AG04450 (cell line): Measurements from ENCODE around the gene SLCO2B1. TPM values are rescaled to one million over a fixed set of nuclear protein-coding genes. Genes with fewer than 3 reads are reported as not detected.

Source experiments
- CTCF ChIA-PET: fragments of 300-600, 350-600 bp; formaldehyde crosslinking; extraction: SDS; loops from one replicate; lab custom pipeline; 2022; ENCODE audit warnings: antibody characterized with exemption, inconsistent platforms; lab: Charles Lee
- POLR2A ChIA-PET: fragments of 350-600 bp; formaldehyde crosslinking; extraction: SDS; loops from one replicate; lab custom pipeline; 2021; ENCODE audit warnings: antibody characterized with exemption, inconsistent platforms; lab: Yijun Ruan, JAX
- DNase-seq: peaks from one replicate; pipeline ENCODE4 v3.0.0-alpha.2; 2011; ENCODE audit warnings: low read depth, low spot score
- H3K27ac ChIP-seq: one replicate; pipeline ENCODE4 v1.5.1; 2012; ENCODE audit warnings: low read depth, low read length, control low read depth
- H3K27me3 ChIP-seq: one replicate; pipeline ENCODE4 v1.6.0; 2012; ENCODE audit warnings: low read length; ENCODE audit not compliant: control insufficient read depth, insufficient read depth
- H3K4me3 ChIP-seq: 2 replicates; pipeline ENCODE4 v1.5.1; 2011; ENCODE audit warnings: mild to moderate bottlenecking, low read depth, low read length, control low read depth
- H3K9me3 ChIP-seq: 2 replicates; pipeline ENCODE4 v1.5.1; 2012; ENCODE audit warnings: low read length; ENCODE audit not compliant: control insufficient read depth, insufficient read depth
- CTCF ChIP-seq: IDR thresholded peaks from 2 replicates; pipeline ENCODE4 v1.5.1; 2011; ENCODE audit warnings: low read depth, low read length, control low read depth, inconsistent platforms
- polyA plus RNA-seq: library from polyadenylated mRNA; depleted of rRNA; stranded (reverse); fragments of >200 nt; gene quantifications from 2 replicates; pipeline ENCODE4 v1.2.3, GENCODE V29; 2011

Gene SLCO2B1
- polyA plus RNA-seq, 1 experiment = not detected

- no peak for DNase-seq
- no peak overlapping the region for H3K27ac ChIP-seq
- peaks cover 44% of the 10 kb centered on the region for H3K27me3 ChIP-seq
- ChIA-PET POLR2A (no interaction called here), CTCF (interaction anchor here (1.0 to 1.3 kb wide), 2 partner anchors 11 to 171 kb away, joined by 3 to 4 read pairs; no protein-coding TSS in a partner anchor)
- no peak for TF ChIP-seq CTCF
- H3K9me3 ChIP-seq = no peaks in the 10 kb centered on the region; the same call in 1 of the 2 replicates
- H3K4me3 ChIP-seq = no peak overlapping the region
Measured at GRCh38 chr11:75193711-75194110, 42.8 kb downstream of the SLCO2B1 start.

- Histone ChIP-seq H3K27ac (no peak overlapping the region), H3K9me3 (no peaks in the 10 kb centered on the region; the same call in 1 of the 2 replicates), H3K4me3 (no peak overlapping the region), H3K27me3 (peaks cover 46% of the 10 kb centered on the region)
- POLR2A ChIA-PET = no interaction called here
- CTCF ChIA-PET = interaction anchor here (1.0 to 1.3 kb wide), 3 partner anchors 11 to 172 kb away, joined by 3 to 4 read pairs (median 3); no protein-coding TSS in a partner anchor
- DNase-seq = no peak
- TF ChIP-seq CTCF = no peak
Measured at GRCh38 chr11:75194147-75194546, 43.2 kb downstream of the SLCO2B1 start.

- DNase-seq = no peak
- peaks cover 57% of the 10 kb centered on the region for H3K27me3 ChIP-seq
- no peak for TF ChIP-seq CTCF
- no peak overlapping the region for H3K4me3 ChIP-seq
- no peaks in the 10 kb centered on the region; the same call in 1 of the 2 replicates for H3K9me3 ChIP-seq
- no peak overlapping the region for H3K27ac ChIP-seq
- ChIA-PET CTCF (interaction anchor here (0.6 to 3.0 kb wide), 6 partner anchors 10 to 173 kb away, joined by 3 to 28 read pairs (median 4); no protein-coding TSS in a partner anchor), POLR2A (interaction anchor here (1.2 kb wide), 1 partner anchor 52 kb away, joined by 3 read pairs; no protein-coding TSS in a partner anchor)
Measured at GRCh38 chr11:75195167-75195962, 44.5 kb downstream of the SLCO2B1 start.

GRCh38 chr11:75196426-75196825 is 45.5 kb downstream of the SLCO2B1 start:
- Histone ChIP-seq H3K9me3 (no peaks in the 10 kb centered on the region; the same call in 1 of the 2 replicates), H3K27ac (no peak overlapping the region), H3K27me3 (peaks cover 58% of the 10 kb centered on the region), H3K4me3 (no peak overlapping the region)
- TF ChIP-seq CTCF = no peak
- no peak for DNase-seq
- ChIA-PET CTCF (interaction anchor here (0.8 to 3.0 kb wide), 4 partner anchors 9 to 325 kb away, joined by 3 to 28 read pairs (median 4); no protein-coding TSS in a partner anchor), POLR2A (no interaction called here)
